ENCODE results near the gene TFAP2A. TPM values are rescaled to one million over a fixed set of nuclear protein-coding genes. Genes with fewer than 3 reads are reported as not detected.

TFAP2A gene
- total RNA-seq, 1 experiment from 2014 or later, result 0.34 TPM

GRCh38 chr6:10386756-10387654, 27.9 kb downstream of the TFAP2A start:
- Histone ChIP-seq H2AFZ (ENCODE audit: low read length) (no peak overlapping the region), H3K4me2 (ENCODE audit: low read depth, low read length, poor library complexity, severe bottlenecking) (no peak overlapping the region), H3K4me3 (ENCODE audit: low read length) (no peak overlapping the region), H3K36me3 (ENCODE audit: insufficient read depth, low read length) (no peaks in the 10 kb centered on the region), H3K27ac (ENCODE audit: low read length) (no peak overlapping the region), H3K9me2 (replicated peaks; ENCODE audit: insufficient read depth, low read length) (no peaks in the 10 kb centered on the region), H3K4me1 (ENCODE audit: low read length) (no peaks in the 10 kb centered on the region), H3K27me3 (ENCODE audit: low read length) (no peaks in the 10 kb centered on the region), H3K79me2 (ENCODE audit: low read length) (no peaks in the 10 kb centered on the region), H3K9me3 (ENCODE audit: low read length) (no peaks in the 10 kb centered on the region), H3K9ac (ENCODE audit: low read length) (no peak overlapping the region), H4K20me1 (ENCODE audit: insufficient read depth, low read depth, low read length) (no peaks in the 10 kb centered on the region)
- no peak for DNase-seq

GRCh38 chr6:10386220-10386619, 28.7 kb downstream of the TFAP2A start:
- no peaks in the 10 kb centered on the region for H3K27me3 ChIP-seq (ENCODE audit: low read length)
- H3K9ac ChIP-seq (ENCODE audit: low read length), result no peak overlapping the region
- H3K4me3 ChIP-seq (ENCODE audit: low read length), result no peak overlapping the region
- no peaks in the 10 kb centered on the region for H3K79me2 ChIP-seq (ENCODE audit: low read length)
- no peaks in the 10 kb centered on the region for H3K36me3 ChIP-seq (ENCODE audit: insufficient read depth, low read length)
- H3K9me3 ChIP-seq (ENCODE audit: low read length), result no peaks in the 10 kb centered on the region
- DNase-seq, result no peak
- H2AFZ ChIP-seq (ENCODE audit: low read length), result no peak overlapping the region
- no peaks in the 10 kb centered on the region for H3K4me1 ChIP-seq (ENCODE audit: low read length)
- H3K4me2 ChIP-seq (ENCODE audit: low read depth, low read length, poor library complexity, severe bottlenecking), result no peak overlapping the region
- no peak overlapping the region for H3K27ac ChIP-seq (ENCODE audit: low read length)
- no peaks in the 10 kb centered on the region for H3K9me2 ChIP-seq (replicated peaks; ENCODE audit: insufficient read depth, low read length)
- no peaks in the 10 kb centered on the region for H4K20me1 ChIP-seq (ENCODE audit: insufficient read depth, low read depth, low read length)

- H3K4me3 ChIP-seq (ENCODE audit: low read length), result no peak overlapping the region
- no peaks in the 10 kb centered on the region for H3K79me2 ChIP-seq (ENCODE audit: low read length)
- H3K9me3 ChIP-seq (ENCODE audit: low read length), result no peaks in the 10 kb centered on the region
- no peak overlapping the region for H3K4me2 ChIP-seq (ENCODE audit: low read depth, low read length, poor library complexity, severe bottlenecking)
- H4K20me1 ChIP-seq (ENCODE audit: insufficient read depth, low read depth, low read length), result no peaks in the 10 kb centered on the region
- H3K9ac ChIP-seq (ENCODE audit: low read length), result no peak overlapping the region
- H3K4me1 ChIP-seq (ENCODE audit: low read length), result no peaks in the 10 kb centered on the region
- H3K27ac ChIP-seq (ENCODE audit: low read length), result no peak overlapping the region
- no peaks in the 10 kb centered on the region for H3K27me3 ChIP-seq (ENCODE audit: low read length)
- no peaks in the 10 kb centered on the region for H3K9me2 ChIP-seq (replicated peaks; ENCODE audit: insufficient read depth, low read length)
- H2AFZ ChIP-seq (ENCODE audit: low read length), result no peak overlapping the region
- DNase-seq, result no peak
- no peaks in the 10 kb centered on the region for H3K36me3 ChIP-seq (ENCODE audit: insufficient read depth, low read length)
Observed at GRCh38 chr6:10385524-10386132, 29.2 kb downstream of the TFAP2A start.

DNA sequence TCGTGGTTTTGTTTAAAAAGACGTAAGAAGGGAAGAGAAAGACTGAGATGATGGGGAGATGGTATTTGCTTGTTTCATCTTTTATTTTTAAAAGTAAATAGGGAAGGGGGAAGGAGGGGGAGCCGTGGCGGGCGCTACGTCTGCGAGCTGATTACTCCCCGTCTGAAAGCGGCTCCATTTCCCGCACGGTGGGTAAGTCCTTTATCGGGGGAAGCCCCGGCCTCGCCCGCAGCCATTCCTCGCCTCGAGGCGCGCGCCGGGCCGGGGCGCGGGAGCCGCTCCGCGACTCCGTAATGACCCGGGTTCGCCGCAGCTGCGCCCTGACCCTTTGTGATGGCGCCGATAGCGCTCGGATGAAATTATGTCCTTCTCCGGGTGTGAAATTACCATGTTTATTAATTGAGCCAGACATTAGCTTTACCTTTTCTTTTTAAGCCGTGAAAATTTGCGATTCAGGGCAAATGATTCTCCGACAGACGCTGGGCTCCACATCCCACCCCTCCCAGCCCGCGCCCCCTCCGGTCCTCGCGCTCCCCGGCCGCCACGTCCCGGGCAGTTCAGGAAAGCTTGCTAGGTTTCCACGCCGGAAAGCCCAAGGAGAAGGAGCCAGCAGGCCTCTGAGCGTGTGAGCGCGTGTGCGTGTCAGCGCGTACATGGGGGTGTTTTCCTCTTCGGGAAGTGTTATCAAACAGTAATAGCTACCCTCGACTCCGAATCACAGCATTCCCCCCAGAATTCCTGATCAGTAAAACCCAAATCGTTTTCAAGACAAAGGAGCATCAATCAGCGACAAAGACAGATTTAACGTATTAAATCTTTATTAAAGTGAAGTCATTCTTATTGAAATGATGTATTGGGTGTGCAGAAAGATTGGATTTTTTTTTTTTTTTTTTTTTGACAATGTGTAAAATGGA, 30.0 kb downstream of the TFAP2A start:
- no peak for DNase-seq
- Histone ChIP-seq H3K79me2 (ENCODE audit: low read length) (no peaks in the 10 kb centered on the region), H3K27ac (ENCODE audit: low read length) (no peak overlapping the region), H3K4me2 (ENCODE audit: low read depth, low read length, poor library complexity, severe bottlenecking) (no peak overlapping the region), H3K9me2 (replicated peaks; ENCODE audit: insufficient read depth, low read length) (no peaks in the 10 kb centered on the region), H3K27me3 (ENCODE audit: low read length) (no peaks in the 10 kb centered on the region), H3K9ac (ENCODE audit: low read length) (no peak overlapping the region), H2AFZ (ENCODE audit: low read length) (no peak overlapping the region), H3K9me3 (ENCODE audit: low read length) (no peaks in the 10 kb centered on the region), H4K20me1 (ENCODE audit: insufficient read depth, low read depth, low read length) (no peaks in the 10 kb centered on the region), H3K36me3 (ENCODE audit: insufficient read depth, low read length) (no peaks in the 10 kb centered on the region), H3K4me1 (ENCODE audit: low read length) (no peaks in the 10 kb centered on the region), H3K4me3 (ENCODE audit: low read length) (no peak overlapping the region)

- Histone ChIP-seq H2AFZ (ENCODE audit: low read length) (no peak overlapping the region), H3K4me3 (ENCODE audit: low read length) (no peak overlapping the region), H3K9me3 (ENCODE audit: low read length) (no peaks in the 10 kb centered on the region), H4K20me1 (ENCODE audit: insufficient read depth, low read depth, low read length) (no peaks in the 10 kb centered on the region), H3K27me3 (ENCODE audit: low read length) (no peaks in the 10 kb centered on the region), H3K27ac (ENCODE audit: low read length) (no peak overlapping the region), H3K9me2 (replicated peaks; ENCODE audit: insufficient read depth, low read length) (no peaks in the 10 kb centered on the region), H3K4me2 (ENCODE audit: low read depth, low read length, poor library complexity, severe bottlenecking) (no peak overlapping the region), H3K79me2 (ENCODE audit: low read length) (no peaks in the 10 kb centered on the region), H3K9ac (ENCODE audit: low read length) (no peak overlapping the region), H3K4me1 (ENCODE audit: low read length) (no peaks in the 10 kb centered on the region), H3K36me3 (ENCODE audit: insufficient read depth, low read length) (no peaks in the 10 kb centered on the region)
- DNase-seq, result no peak
Observed at GRCh38 chr6:10384091-10384609, 30.7 kb downstream of the TFAP2A start.

DNA sequence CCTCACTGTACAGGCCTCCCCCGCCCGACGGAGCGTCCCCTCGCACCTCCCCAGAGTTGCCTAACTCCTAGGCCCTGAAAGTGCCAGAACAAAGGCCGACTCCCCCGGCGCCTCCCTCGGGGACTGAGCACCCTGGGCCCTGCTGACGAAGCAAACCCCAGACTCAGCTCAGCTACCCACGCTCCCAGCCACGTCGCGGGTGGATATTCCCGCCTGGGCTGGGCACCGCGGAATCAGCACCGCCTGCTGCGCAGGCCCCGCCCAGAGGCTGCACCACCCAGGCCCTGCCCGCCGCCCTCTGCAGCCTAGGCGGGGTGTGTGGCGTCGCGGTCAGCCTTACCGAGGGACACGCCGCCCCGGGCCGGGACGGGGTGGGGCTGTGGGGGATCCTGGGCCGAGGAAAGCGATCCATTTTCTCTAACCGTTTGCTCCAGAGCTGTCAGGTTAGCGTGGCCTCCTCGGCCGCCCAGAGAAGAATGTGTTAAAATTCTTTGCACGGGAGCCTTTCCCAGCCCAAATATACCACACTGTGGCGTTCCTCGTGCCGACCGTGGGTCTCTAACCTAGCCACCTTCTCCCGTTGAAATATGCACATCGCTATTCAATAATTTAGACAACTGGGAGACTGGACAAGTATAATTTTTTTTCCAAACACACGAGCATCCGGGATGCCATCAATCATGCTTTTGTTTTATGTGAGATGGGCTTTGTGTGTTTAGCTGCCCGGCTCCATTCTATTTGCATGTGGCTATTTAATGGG, 31.4 kb downstream of the TFAP2A start:
- Histone ChIP-seq H3K4me2 (ENCODE audit: low read depth, low read length, poor library complexity, severe bottlenecking) (no peak overlapping the region), H2AFZ (ENCODE audit: low read length) (no peak overlapping the region), H3K27ac (ENCODE audit: low read length) (no peak overlapping the region), H3K27me3 (ENCODE audit: low read length) (no peaks in the 10 kb centered on the region), H3K9me3 (ENCODE audit: low read length) (no peaks in the 10 kb centered on the region), H3K4me1 (ENCODE audit: low read length) (no peaks in the 10 kb centered on the region), H3K9me2 (replicated peaks; ENCODE audit: insufficient read depth, low read length) (no peaks in the 10 kb centered on the region), H4K20me1 (ENCODE audit: insufficient read depth, low read depth, low read length) (no peaks in the 10 kb centered on the region), H3K36me3 (ENCODE audit: insufficient read depth, low read length) (no peaks in the 10 kb centered on the region), H3K4me3 (ENCODE audit: low read length) (no peak overlapping the region), H3K9ac (ENCODE audit: low read length) (no peak overlapping the region), H3K79me2 (ENCODE audit: low read length) (no peaks in the 10 kb centered on the region)
- DNase-seq, result no peak

- Histone ChIP-seq H3K9me2 (replicated peaks; ENCODE audit: insufficient read depth, low read length) (no peaks in the 10 kb centered on the region), H2AFZ (ENCODE audit: low read length) (no peak overlapping the region), H3K27ac (ENCODE audit: low read length) (no peak overlapping the region), H3K4me1 (ENCODE audit: low read length) (no peaks in the 10 kb centered on the region), H4K20me1 (ENCODE audit: insufficient read depth, low read depth, low read length) (no peaks in the 10 kb centered on the region), H3K4me2 (ENCODE audit: low read depth, low read length, poor library complexity, severe bottlenecking) (no peak overlapping the region), H3K27me3 (ENCODE audit: low read length) (no peaks in the 10 kb centered on the region), H3K4me3 (ENCODE audit: low read length) (no peak overlapping the region), H3K9ac (ENCODE audit: low read length) (no peak overlapping the region), H3K36me3 (ENCODE audit: insufficient read depth, low read length) (no peaks in the 10 kb centered on the region), H3K79me2 (ENCODE audit: low read length) (no peaks in the 10 kb centered on the region), H3K9me3 (ENCODE audit: low read length) (no peaks in the 10 kb centered on the region)
- DNase-seq, result no peak
Observed at GRCh38 chr6:10382728-10383330, 32.0 kb downstream of the TFAP2A start.
